B cell (primary cell): ENCODE measurements around the gene SCRN3. TPM values are rescaled to one million over a fixed set of nuclear protein-coding genes. Genes with fewer than 3 reads are reported as not detected.

ENCODE experiments used
- ATAC-seq: fragments of 200-7000 bp; cut with Tn5 transposase; one replicate; pipeline ENCODE4 v1.10.0; 2021; ENCODE audit warnings: low read depth, mild to moderate bottlenecking, moderate number of reproducible peaks, moderate library complexity
- CTCF ChIA-PET: fragments of 350-600 bp; sonication (Branson Sonifier 250); formaldehyde crosslinking; loops from one replicate; lab custom pipeline; 2021; ENCODE audit warnings: antibody characterized with exemption, inconsistent platforms; lab: Charles Lee
- POLR2A ChIA-PET: fragments of 350-600 bp; sonication (Branson Sonifier 250); formaldehyde crosslinking; loops from one replicate; lab custom pipeline; 2021; ENCODE audit warnings: antibody characterized with exemption; lab: Charles Lee
- DNase-seq: peaks from one replicate; pipeline ENCODE4 v3.0.0; 2013
- H2AFZ ChIP-seq: 2 replicates; pipeline ENCODE4 v1.6.1; 2012; ENCODE audit warnings: mild to moderate bottlenecking, low read depth, low read length; ENCODE audit not compliant: insufficient read depth, poor library complexity, severe bottlenecking
- H3K27ac ChIP-seq, 2 donors: 1 replicate in 1 of 2; 2 replicates in 1 of 2; pipeline ENCODE4 v1.5.1; 2012 to 2013; ENCODE audit warnings: low read length in 2 of 2, mild to moderate bottlenecking in 2 of 2, moderate library complexity in 1 of 2
- H3K27me3 ChIP-seq, 4 experiments: fragments of 200-600 bp in 1 of 4; sonication (generic) in 1 of 4; replicated peaks in 1 of 4; 1 replicate in 2 of 4; 2 replicates in 2 of 4; pipeline versions ENCODE4 v1.6.1 to v1.7.0; 2013 to 2016; ENCODE audit warnings: low read length in 3 of 4, mild to moderate bottlenecking in 2 of 4, mixed read lengths in 1 of 4, moderate library complexity in 1 of 4; ENCODE audit not compliant: insufficient read depth in 4 of 4, control insufficient read depth in 3 of 4; ENCODE audit errors: control extremely low read depth in 1 of 4
- H3K36me3 ChIP-seq, 2 experiments: replicated peaks in 1 of 2; 1 replicate in 1 of 2; 2 replicates in 1 of 2; pipeline versions ENCODE4 v1.6.1 to v1.7.1; 2013; ENCODE audit warnings: low read length in 1 of 2; ENCODE audit not compliant: insufficient read depth in 2 of 2, control insufficient read depth in 1 of 2; ENCODE audit errors: control extremely low read depth in 1 of 2, extremely low read depth in 1 of 2
- H3K4me1 ChIP-seq, 2 donors: fragments of 200-600 bp in 1 of 2; sonication (generic) in 1 of 2; 1 replicate in 1 of 2; 2 replicates in 1 of 2; pipeline versions ENCODE4 v1.5.1 to v1.6.1; 2013 to 2017; ENCODE audit warnings: low read length in 2 of 2; ENCODE audit not compliant: control insufficient read depth in 2 of 2, insufficient read depth in 2 of 2
- H3K4me2 ChIP-seq: replicated peaks from 2 replicates; pipeline ENCODE3; 2012; ENCODE audit warnings: mild to moderate bottlenecking, low read depth, low read length; ENCODE audit not compliant: poor library complexity, severe bottlenecking
- H3K4me3 ChIP-seq, 5 experiments: fragments of 200-600 bp in 1 of 5; sonication (generic) in 1 of 5; 1 replicate in 3 of 5; 2 replicates in 2 of 5; pipeline versions ENCODE4 v1.5.1 to v1.7.0; 2011 to 2016; ENCODE audit warnings: low read length in 4 of 5, mild to moderate bottlenecking in 4 of 5, low read depth in 2 of 5, control low read depth in 1 of 5, moderate library complexity in 1 of 5; ENCODE audit not compliant: insufficient read depth in 1 of 5; ENCODE audit errors: control extremely low read depth in 1 of 5, extremely low read depth in 1 of 5
- H3K79me2 ChIP-seq: fragments of 200-600 bp; sonication (generic); one replicate; pipeline ENCODE4 v1.6.0; 2016; ENCODE audit warnings: low read length; ENCODE audit not compliant: control insufficient read depth, insufficient read depth
- H3K9ac ChIP-seq: fragments of 200-600 bp; sonication (generic); 2 replicates; pipeline ENCODE4 v1.6.1; 2017; ENCODE audit warnings: mild to moderate bottlenecking, low read length, moderate library complexity
- H3K9me3 ChIP-seq, 3 donors: one replicate each; pipeline versions ENCODE4 v1.6.1 to v1.7.1; 2013; ENCODE audit warnings: low read length in 2 of 3; ENCODE audit not compliant: control insufficient read depth in 2 of 3, insufficient read depth in 1 of 3; ENCODE audit errors: control extremely low read depth in 1 of 3
- H4K20me1 ChIP-seq: 2 replicates; pipeline ENCODE4 v1.6.0; 2012; ENCODE audit warnings: mild to moderate bottlenecking, low read length; ENCODE audit not compliant: insufficient read depth, control insufficient read depth, poor library complexity, severe bottlenecking
- H3K27ac Mint-ChIP-seq: one replicate; pipeline ENCODE4 v1.8.0; 2021; ENCODE audit warnings: mixed read lengths
- H3K27me3 Mint-ChIP-seq: one replicate; pipeline ENCODE4 v1.8.0; 2021; ENCODE audit warnings: mixed read lengths
- H3K4me1 Mint-ChIP-seq: one replicate; pipeline ENCODE4 v1.8.0; 2021; ENCODE audit warnings: mixed read lengths
- H3K4me3 Mint-ChIP-seq: one replicate; pipeline ENCODE4 v1.8.0; 2021; ENCODE audit warnings: mixed read lengths
- H3K9me3 Mint-ChIP-seq: one replicate; pipeline ENCODE4 v1.8.0; 2022; ENCODE audit warnings: mixed read lengths; ENCODE audit not compliant: insufficient read depth
- EZH2 ChIP-seq: IDR thresholded peaks from 2 replicates; pipeline ENCODE4 v1.6.1; 2012; ENCODE audit warnings: borderline replicate concordance, low read depth, mild to moderate bottlenecking, moderate library complexity, low read length; ENCODE audit not compliant: insufficient read depth, poor library complexity, severe bottlenecking
- WGBS: methylation state at CpG from one replicate; pipeline ENCODE4 v1.1.5; 2013; ENCODE audit warnings: missing lambda C conversion rate; ENCODE audit not compliant: insufficient coverage; 5-methylcytosine and 5-hydroxymethylcytosine counted together
- intact Hi-C: fragments of 100-400 bp; cut with micrococcal nuclease; formaldehyde crosslinking; loops from one replicate; pipeline ENCODE4 v1.10.0; 2022
- polyA minus RNA-seq: library from RNA; depleted of rRNA, polyadenylated mRNA; stranded (reverse); fragments of >200 nt; gene quantifications from 2 replicates; pipeline ENCODE4 v1.2.3, GENCODE V29; 2012
- polyA plus RNA-seq: library from polyadenylated mRNA; depleted of rRNA; stranded (reverse); fragments of >200 nt; gene quantifications from 2 replicates; pipeline ENCODE4 v1.2.3, GENCODE V29; 2012
- total RNA-seq, 2 donors: library from RNA; stranded (reverse); fragments of 120-200 nt in 1 of 2; gene quantifications; 1 replicate in 1 of 2; 2 replicates in 1 of 2; pipeline versions ENCODE4 v1.2.3 to v1.2.4, GENCODE V29; 2013 to 2022
- TF ChIP-seq, protein P1 (sequence below): fragments of 200-600 bp; IDR thresholded peaks from one replicate; pipeline ENCODE4 v1.8.0; 2022; ENCODE audit warnings: antibody characterized with exemption, mild to moderate bottlenecking

Gene SCRN3, protein sequence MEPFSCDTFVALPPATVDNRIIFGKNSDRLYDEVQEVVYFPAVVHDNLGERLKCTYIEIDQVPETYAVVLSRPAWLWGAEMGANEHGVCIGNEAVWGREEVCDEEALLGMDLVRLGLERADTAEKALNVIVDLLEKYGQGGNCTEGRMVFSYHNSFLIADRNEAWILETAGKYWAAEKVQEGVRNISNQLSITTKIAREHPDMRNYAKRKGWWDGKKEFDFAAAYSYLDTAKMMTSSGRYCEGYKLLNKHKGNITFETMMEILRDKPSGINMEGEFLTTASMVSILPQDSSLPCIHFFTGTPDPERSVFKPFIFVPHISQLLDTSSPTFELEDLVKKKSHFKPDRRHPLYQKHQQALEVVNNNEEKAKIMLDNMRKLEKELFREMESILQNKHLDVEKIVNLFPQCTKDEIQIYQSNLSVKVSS
- total RNA-seq (16.9 and 21.6 TPM in 2 replicates), polyA plus RNA-seq (9.8 and 10.3 TPM in 2 replicates), polyA minus RNA-seq (8.0 and 17.1 TPM in 2 replicates)
- total RNA-seq (2013) = 22.3 TPM

DNA sequence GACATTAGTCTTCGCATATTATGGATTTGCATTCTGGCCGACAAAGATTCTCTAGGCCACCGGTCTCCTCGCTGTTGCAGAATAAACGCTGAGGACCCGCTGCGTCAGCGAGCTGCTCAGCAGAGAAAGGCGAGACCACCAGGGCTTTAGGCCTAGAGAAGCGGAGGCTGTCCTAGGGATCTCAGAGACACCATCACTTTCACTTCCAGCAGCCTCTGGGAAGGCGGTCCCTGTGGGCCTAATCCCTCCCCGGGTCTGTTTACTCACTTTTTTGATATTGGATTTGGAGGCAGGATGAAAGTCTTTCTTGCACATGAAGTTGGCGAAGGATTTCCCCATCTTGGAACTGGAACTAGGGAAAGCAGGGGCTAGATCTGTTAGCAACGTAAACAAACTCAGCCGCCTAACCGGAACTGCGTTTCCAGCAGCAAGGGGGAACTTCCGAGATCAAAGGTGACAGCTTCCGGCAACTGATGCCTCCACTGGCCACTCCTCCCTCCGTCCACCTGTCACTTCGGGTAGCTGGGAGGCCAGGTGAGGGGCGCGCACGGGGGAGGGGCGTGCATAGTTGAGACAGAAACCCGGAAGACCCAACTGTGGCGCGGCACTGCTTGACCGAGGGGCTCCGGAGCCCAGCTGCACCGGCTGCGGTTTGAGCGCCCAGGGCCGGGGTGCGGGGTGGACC lies at the start of gene SCRN3:
TSS of gene SCRN3 (plus strand) at position 447 of the 685 bp plus-strand sequence. CDS start 2,554 bp downstream, outside the sequence.
- Mint-ChIP-seq H3K27ac (peak within 1 kb of the TSS; percentile 99), H3K4me1 (peaks cover 39% of the 10 kb centered on the region), H3K9me3 (no peaks in the 10 kb centered on the region), H3K4me3 (peak within 1 kb of the TSS; percentile 99), H3K27me3 (no peaks in the 10 kb centered on the region)
- ATAC-seq = peak; percentile 94
- H3K27ac ChIP-seq = peak within 1 kb of the TSS; percentile 88 to 94
- H3K9me3 ChIP-seq = no peaks in the 10 kb centered on the region
- H3K4me3 ChIP-seq = peak within 1 kb of the TSS; percentile 81 to 97 (median 90)
- peaks cover 3 to 13% of the 10 kb centered on the region in 2 experiments for H3K36me3 ChIP-seq
- H3K4me2 ChIP-seq = peak within 1 kb of the TSS; percentile 77
- intact Hi-C loops = loop anchor here (2.0 to 5.0 kb wide), 2 partner anchors 91 to 287 kb away; partner anchors contain the start of gene GPR155
- ChIA-PET CTCF (interaction anchor here (1.7 to 2.9 kb wide), 3 partner anchors 51 to 67 kb away, joined by 3 to 13 read pairs (median 4); no protein-coding TSS in a partner anchor), POLR2A (interaction anchor here (1.5 kb wide), 2 partner anchors 91 to 353 kb away, joined by 3 to 6 read pairs; partner anchors contain the start of gene GPR155)
- peaks cover 49% of the 10 kb centered on the region for H3K79me2 ChIP-seq
- peak within 1 kb of the TSS; percentile 83 for H3K9ac ChIP-seq
- peak within 1 kb of the TSS; percentile 95 for H2AFZ ChIP-seq
- no peak for TF ChIP-seq EZH2
- TF ChIP-seq, protein P1, sequence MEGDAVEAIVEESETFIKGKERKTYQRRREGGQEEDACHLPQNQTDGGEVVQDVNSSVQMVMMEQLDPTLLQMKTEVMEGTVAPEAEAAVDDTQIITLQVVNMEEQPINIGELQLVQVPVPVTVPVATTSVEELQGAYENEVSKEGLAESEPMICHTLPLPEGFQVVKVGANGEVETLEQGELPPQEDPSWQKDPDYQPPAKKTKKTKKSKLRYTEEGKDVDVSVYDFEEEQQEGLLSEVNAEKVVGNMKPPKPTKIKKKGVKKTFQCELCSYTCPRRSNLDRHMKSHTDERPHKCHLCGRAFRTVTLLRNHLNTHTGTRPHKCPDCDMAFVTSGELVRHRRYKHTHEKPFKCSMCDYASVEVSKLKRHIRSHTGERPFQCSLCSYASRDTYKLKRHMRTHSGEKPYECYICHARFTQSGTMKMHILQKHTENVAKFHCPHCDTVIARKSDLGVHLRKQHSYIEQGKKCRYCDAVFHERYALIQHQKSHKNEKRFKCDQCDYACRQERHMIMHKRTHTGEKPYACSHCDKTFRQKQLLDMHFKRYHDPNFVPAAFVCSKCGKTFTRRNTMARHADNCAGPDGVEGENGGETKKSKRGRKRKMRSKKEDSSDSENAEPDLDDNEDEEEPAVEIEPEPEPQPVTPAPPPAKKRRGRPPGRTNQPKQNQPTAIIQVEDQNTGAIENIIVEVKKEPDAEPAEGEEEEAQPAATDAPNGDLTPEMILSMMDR = no peak
- under 1% methylated on average over 33 of the region's 35 CpGs for WGBS
- peaks cover 21% of the 10 kb centered on the region for H4K20me1 ChIP-seq
- H3K4me1 ChIP-seq = peaks cover 14 to 24% of the 10 kb centered on the region in 2 donors
- no peaks in the 10 kb centered on the region for H3K27me3 ChIP-seq
- DNase-seq = peak; percentile 87
